Renal pelvis (tissue), 4 donors: ENCODE results near the gene PEX26. TPM values are rescaled to one million over a fixed set of nuclear protein-coding genes. Genes with fewer than 3 reads are reported as not detected.
"Not testable (repeated sequence)": the region's sequence is repeated elsewhere in the genome, so short reads cannot be mapped to it uniquely, and the experiment has no call there.

ENCODE experiments used
- DNase-seq: peaks from one replicate; pipeline ENCODE4 v3.0.0-alpha.2; 2013
- polyA plus RNA-seq, 3 donors: library from polyadenylated mRNA; unstranded; fragments of 120-200 nt; gene quantifications; one replicate each; pipeline ENCODE4 v1.2.1, GENCODE V29; 2013; ENCODE audit not compliant: insufficient read length in 3 of 3

Gene PEX26
- polyA plus RNA-seq, 3 donors, result 34.3 to 41.0 (median 36.9) TPM

- not testable (repeated sequence) for DNase-seq
Measured at GRCh38 chr22:18053216-18053946, 24.4 kb upstream of the PEX26 start.

GRCh38 chr22:18055619-18056160 is 22.1 kb upstream of the PEX26 start:
- DNase-seq, result no peak

GRCh38 chr22:18056161-18056666 is 21.6 kb upstream of the PEX26 start:
- DNase-seq, result no peak

GRCh38 chr22:18056807-18057474 is 20.8 kb upstream of the PEX26 start:
- no peak for DNase-seq

- DNase-seq, result no peak
Measured at GRCh38 chr22:18057568-18058209, 20.1 kb upstream of the PEX26 start.

GRCh38 chr22:18058371-18059093 is 19.3 kb upstream of the PEX26 start:
- no peak for DNase-seq

GRCh38 chr22:18059094-18059417 is 18.7 kb upstream of the PEX26 start:
- no peak for DNase-seq

- no peak for DNase-seq
Measured at GRCh38 chr22:18059473-18059872, 18.3 kb upstream of the PEX26 start.

GRCh38 chr22:18059991-18060390 is 17.8 kb upstream of the PEX26 start:
- DNase-seq, result no peak

- peak; percentile 67 for DNase-seq
Measured at GRCh38 chr22:18060646-18061620, 16.9 kb upstream of the PEX26 start.

GRCh38 chr22:18062421-18062820 is 15.4 kb upstream of the PEX26 start:
- DNase-seq, result no peak

- no peak for DNase-seq
Measured at GRCh38 chr22:18063306-18063705, 14.5 kb upstream of the PEX26 start.

GRCh38 chr22:18063715-18064114 is 14.1 kb upstream of the PEX26 start:
- DNase-seq, result not testable (repeated sequence)

- DNase-seq, result no peak
Measured at GRCh38 chr22:18064636-18065035, 13.2 kb upstream of the PEX26 start.

- no peak for DNase-seq
Measured at GRCh38 chr22:18065256-18065655, 12.5 kb upstream of the PEX26 start.

- DNase-seq, result no peak
Measured at GRCh38 chr22:18066181-18066859, 11.5 kb upstream of the PEX26 start.

GRCh38 chr22:18067121-18067520 is 10.7 kb upstream of the PEX26 start:
- no peak for DNase-seq

GRCh38 chr22:18067548-18068341 is 10.0 kb upstream of the PEX26 start:
- no peak for DNase-seq

- no peak for DNase-seq
Measured at GRCh38 chr22:18068381-18068988, 9.3 kb upstream of the PEX26 start.
